ENCODE data around the gene PHF21B.
"Not testable (repeated sequence)": the region's sequence is repeated elsewhere in the genome, so short reads cannot be mapped to it uniquely, and the experiment has no call there.

The PHF21B gene

DNA sequence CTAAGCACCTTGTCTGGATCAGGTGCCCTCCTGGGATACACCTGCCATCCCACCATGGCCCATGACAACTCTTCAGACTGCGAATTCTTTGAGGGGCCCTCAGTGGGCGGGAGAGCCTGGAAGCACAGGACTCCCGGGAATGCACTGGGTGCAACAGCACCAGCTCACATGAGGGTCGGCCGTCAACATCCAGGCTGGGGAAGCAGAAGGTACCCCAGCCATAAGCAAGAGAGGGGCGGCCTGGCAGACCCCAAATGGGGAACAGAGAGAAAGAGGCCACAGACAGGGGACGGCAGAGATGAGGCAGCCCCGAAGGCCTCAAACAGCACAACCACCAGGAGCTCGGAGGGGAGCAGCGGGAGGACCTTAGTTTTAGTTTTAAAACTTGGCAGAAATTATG, 94.4 kb downstream of the PHF21B start:
- peak; percentile 43 for DNase-seq

GRCh38 chr22:44914026-44914721, 95.6 kb downstream of the PHF21B start:
- peak; percentile 60 for DNase-seq

DNA sequence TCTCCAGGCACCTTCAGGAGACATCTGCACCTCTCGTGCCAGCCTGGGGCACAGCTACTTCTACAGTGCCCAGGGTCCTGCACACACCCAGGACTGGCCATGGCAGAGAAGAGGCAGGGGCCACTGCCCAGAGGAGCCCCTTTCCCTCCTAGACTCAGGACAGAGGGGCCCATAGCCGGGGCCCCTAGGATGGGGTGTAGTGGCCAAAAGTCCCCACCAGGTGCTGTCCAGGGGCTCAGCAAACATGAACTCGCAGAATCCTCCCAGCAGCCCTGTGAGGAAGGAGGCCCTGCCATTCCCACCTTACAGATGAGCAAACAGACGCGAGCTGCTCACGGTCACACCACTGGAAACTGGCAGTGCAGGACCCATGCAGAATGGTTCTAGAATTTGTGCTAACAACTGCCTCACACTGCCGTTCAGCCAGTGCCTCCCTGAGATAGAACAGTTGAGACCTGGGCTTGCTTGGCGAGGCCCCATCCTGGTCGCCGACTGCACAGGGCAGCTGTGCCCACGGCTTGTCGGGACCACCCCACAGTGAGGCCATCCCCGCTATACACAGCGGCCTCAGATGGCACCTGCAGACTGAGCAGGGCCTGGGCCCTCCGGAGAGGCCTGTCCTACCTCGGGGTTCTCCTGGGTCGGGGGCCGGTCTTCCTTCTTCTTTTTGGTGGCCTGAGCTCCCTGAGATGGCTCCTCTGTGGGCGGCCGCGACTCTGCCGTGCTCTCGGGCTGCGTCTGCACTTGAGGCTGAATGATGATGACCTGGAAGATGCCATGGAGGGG, 96.4 kb downstream of the PHF21B start:
- no peak for DNase-seq

DNA sequence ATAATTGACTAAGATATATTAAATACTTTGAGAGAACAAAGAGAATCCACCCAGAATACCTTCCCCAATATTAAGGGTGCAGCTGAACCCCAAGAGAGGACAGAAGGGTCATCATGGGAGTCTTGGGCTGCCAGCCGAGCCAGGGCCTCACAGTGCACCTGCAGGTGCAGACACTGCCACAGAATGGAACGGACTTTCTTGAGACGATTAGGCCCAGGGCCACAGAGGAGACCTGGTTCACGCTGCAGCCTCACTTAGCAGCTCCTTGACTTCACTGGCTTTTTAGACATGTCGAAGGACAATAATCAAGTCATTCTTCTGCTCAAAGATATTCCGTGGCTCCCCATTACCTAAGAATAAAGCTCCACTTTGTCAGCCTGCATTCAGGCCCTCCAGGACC, 100.6 kb downstream of the PHF21B start:
- no peak for DNase-seq

GRCh38 chr22:44907765-44908737, 101.8 kb downstream of the PHF21B start:
- DNase-seq: peak; percentile 38

- DNase-seq: no peak
Measured at GRCh38 chr22:44906999-44907644, 102.7 kb downstream of the PHF21B start.

DNA sequence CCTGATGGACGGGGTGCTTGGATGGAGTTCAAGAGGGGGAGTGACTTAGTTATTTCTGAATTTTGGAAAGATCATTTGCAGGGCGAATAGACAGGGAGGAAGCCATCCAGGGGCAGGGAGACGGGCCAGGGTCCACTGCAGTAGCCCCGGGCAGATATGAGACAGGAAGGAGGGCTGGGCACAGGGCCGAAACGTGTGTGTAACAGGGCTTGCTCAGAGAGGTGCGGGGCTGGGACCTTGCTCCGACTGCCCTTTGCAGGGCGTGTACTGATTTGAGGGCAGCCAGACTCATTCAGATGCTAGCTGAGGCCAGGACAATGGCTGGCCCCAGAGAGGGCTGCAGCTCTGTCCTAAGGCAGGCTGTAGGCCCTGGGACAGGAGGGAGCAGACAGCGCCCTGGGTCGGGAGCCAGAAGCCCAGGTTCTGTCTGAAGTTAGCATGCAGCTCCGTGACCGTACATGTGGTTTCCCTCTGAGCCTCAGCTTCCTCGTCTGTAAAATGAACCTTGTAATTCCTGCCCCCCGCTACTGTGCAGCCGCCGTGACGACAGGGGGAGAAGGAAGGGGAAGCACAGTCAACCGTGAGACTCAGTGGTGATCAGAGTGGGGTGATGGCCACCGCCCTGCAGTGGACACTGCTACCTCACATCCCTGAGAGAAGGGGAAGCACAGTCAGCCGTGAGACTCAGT, 103.4 kb downstream of the PHF21B start:
- DNase-seq: peak; percentile 49

DNA sequence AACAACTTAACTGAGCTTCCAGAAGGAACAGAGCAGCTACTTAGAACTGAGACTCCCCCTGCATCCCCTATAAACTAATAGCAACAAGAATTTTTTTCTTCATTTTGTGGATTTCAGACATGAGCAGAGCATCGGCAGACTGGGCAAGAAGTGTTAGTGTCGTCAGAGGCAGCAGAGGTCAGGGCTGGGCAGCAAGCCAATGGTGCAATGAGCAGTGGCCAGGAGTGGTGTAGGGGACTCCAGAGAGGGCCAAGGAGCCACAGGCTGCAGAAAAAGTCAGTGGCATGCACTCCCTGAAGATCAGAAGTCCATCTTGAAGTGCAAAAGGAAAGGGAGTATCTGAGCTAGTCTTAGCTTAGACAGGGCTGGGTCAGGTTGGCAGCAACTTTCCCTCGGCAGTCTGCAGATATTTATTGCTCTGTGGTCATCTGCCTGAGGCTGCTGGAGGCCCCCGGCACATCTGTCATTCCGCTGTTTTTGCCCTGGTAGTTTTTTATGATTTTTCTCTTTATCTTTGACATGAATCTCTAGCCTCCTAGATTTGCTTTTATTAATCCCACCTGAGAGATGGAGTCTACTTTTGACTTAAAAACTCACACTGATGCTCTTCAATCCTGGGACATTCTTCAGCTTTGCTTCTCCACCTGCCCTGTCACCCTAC, 105.2 kb downstream of the PHF21B start:
- DNase-seq: not testable (repeated sequence)

GRCh38 chr22:44903164-44903563, 106.6 kb downstream of the PHF21B start:
- not testable (repeated sequence) for DNase-seq

- no peak for DNase-seq
Measured at GRCh38 chr22:44901301-44901700, 108.5 kb downstream of the PHF21B start.

- no peak for DNase-seq
Measured at GRCh38 chr22:44898236-44898635, 111.6 kb downstream of the PHF21B start.

DNA sequence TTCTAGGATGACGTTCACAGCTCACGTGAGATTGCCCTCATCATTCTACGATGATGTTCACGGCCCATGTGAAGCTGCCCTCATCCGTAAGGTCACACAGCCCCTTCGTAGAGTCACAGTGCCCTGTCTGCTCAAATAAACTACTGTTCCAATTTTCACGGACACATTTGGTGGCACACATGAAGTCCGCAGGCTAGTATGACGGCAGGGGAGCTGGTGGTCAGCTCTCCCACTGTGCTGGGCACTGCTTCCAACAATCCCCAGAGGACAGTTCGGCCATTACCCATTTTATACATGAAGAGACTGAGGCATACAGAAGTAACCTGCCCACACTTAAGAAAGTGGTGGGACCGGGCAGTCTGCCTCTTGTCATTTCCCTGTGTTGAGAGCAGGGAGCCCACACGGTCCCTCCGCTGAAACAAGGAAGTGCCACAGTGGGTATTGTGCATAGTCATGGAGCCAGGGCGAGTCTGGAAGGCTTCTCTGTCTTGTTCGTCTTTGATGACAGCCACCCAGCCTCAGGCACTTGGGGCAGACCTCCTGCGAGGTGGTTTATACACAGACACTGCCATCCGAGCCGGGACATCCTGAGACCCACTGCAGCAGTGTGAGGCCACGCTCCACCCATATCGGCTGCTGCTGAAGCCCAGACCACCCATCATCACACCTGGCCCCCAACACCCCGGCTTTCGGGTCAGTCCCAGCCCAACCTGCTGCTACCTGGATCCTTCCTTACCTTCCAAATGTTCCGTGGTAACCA, 114.3 kb downstream of the PHF21B start:
- no peak for DNase-seq

GRCh38 chr22:44894782-44895181, 115.0 kb downstream of the PHF21B start:
- no peak for DNase-seq

- no peak for DNase-seq
Measured at GRCh38 chr22:44894321-44894720, 115.5 kb downstream of the PHF21B start.

DNA sequence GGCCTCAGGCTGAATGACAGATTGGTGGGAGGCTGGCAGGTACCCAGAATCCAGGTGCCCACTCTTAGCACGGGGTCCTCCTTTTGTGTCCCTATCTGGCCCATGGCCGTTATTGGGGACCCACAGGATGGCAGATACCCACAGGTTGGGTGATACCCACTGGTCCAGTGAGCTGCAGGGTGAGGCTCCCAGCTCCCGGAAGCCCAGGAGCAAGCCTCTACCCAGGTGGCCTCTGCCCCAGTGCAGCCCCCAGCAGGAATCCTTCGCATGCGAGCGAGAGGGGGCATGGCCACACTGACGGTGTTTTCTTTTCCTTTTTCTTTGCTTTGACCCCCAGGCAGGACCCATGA, 116.1 kb downstream of the PHF21B start:
- no peak for DNase-seq

DNA sequence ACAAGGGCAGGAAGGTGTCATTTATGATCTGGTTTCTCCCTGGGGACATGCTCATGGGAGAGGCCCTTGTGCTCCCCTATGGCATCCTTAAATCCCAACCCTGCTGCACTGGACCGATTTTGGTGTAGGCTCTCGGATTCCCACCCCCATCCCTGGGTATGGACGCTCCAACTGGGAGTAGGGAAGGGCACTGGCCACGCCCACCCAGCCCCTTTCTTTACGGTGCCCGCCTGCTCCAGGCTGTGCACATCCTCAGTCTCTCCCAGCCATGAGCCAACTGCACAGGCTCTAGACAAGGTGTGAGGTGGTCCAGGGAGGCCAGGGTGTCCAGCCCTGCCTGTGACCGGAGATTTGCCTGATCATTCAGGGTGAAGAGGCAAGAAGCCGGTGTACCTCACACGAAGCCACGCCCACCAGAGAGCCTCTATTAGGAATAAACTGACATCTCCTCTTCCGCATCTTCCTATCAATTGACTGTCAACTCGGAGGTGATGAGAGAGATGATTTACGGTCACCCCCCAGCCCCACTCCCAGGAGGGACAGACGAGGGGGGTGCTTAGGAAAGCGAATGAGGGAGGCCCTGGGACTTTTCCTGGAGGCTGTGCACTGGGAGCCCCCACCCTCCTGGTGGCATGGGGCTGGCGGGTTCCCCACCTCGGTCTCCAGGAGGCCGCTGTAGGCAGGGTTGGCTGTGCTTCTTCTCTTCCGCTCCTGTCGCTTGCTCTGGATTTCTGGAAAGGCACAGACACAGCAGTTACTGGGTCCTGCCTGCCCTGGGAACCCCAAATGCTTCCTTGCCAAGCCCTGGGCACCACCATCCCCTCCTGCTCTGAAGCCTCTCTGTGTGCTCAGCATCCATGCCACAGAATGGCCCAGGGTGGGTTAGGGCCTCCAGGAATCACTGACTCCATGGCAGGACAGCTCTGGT, 116.7 kb downstream of the PHF21B start:
- DNase-seq: no peak

GRCh38 chr22:44892243-44892642, 117.6 kb downstream of the PHF21B start:
- DNase-seq: no peak

DNA sequence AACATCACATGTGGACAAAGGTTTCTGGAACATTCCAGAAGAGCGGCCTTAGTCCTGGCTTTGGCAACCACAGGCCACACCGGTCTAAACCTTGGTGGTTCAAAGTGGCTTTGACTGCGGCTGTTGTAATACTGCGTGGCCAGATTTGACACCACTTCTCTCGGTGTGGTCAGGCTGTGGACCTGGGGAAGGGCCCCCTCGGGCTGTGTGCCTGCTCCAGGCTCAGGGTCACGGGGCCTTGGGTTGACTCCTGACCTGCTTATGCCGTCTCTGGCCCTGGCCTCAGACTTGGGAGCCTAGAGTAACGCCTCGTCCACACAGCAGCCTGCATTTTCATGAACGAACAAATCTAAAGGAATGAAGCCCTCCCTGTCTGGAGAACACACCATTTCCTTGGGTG, 118.0 kb downstream of the PHF21B start:
- DNase-seq: no peak

DNA sequence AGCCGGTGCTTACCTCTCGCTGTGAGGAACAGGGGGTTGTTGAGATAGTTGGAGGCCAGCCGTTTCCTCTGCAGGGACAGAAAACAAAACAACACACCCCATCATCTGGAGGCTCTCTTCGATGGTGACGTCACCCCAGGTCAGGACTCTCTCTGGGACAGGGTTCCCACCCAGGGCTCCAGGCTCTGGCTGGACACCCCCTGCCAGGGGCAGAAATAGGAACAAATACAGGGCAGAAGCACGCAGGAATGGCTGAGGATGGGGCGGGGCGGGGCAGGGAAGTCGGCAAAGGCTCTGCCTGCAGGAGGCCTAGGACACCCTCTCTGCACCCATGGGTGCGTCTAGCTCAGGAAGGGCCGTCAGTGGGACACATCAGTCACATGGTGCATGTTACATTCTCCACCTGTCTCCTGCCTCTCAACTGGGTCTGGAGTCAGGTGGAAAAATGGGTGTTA, 118.5 kb downstream of the PHF21B start:
- no peak for DNase-seq
